Panc1 (cell line): Measurements from ENCODE around the gene FAM217A. TPM values are rescaled to one million over a fixed set of nuclear protein-coding genes. Genes with fewer than 3 reads are reported as not detected.

Experiments
- ATAC-seq: fragments of 200-7000 bp; cut with Tn5 transposase; 2 replicates; pipeline ENCODE4 v1.9.1; 2020; ENCODE audit warnings: mild to moderate bottlenecking, moderate library complexity
- BruUV-seq: library from RNA; stranded (reverse); fragments of 400-500 nt; replicated peaks from 2 replicates; lab custom pipeline; 2021; lab: Mats Ljungman, UMichigan
- CTCF ChIA-PET: fragments of 300-600 bp; sonication (Branson Sonifier 250); formaldehyde crosslinking; loops from one replicate; lab custom pipeline; 2022; ENCODE audit warnings: antibody characterized with exemption; lab: Charles Lee
- POLR2A ChIA-PET: fragments of 300-600 bp; sonication (Branson Sonifier 250); formaldehyde crosslinking; loops from one replicate; lab custom pipeline; 2022; ENCODE audit warnings: antibody characterized with exemption; lab: Charles Lee
- DNase-seq: peaks from one replicate; pipeline ENCODE4 v3.0.0-alpha.2; 2010; ENCODE audit warnings: low read depth, low spot score
- H3K27ac ChIP-seq: 2 replicates; pipeline ENCODE4 v1.5.1; 2011; ENCODE audit warnings: mild to moderate bottlenecking, low read length, inconsistent platforms
- H3K27me3 ChIP-seq: fragments of 200-500 bp; sonication (Bioruptor generic); 2 replicates; pipeline ENCODE4 v1.6.0; 2014; ENCODE audit warnings: low read length, inconsistent platforms; ENCODE audit not compliant: control insufficient read depth, insufficient read depth
- H3K36me3 ChIP-seq: fragments of 200-500 bp; sonication (Bioruptor generic); 2 replicates; pipeline ENCODE4 v1.5.1; 2014; ENCODE audit warnings: inconsistent platforms, mild to moderate bottlenecking, low read length, moderate library complexity; ENCODE audit not compliant: control insufficient read depth, insufficient read depth
- H3K4me1 ChIP-seq: 2 replicates; pipeline ENCODE4 v1.5.1; 2011; ENCODE audit warnings: inconsistent platforms, mild to moderate bottlenecking, low read length, moderate library complexity; ENCODE audit not compliant: control insufficient read depth, insufficient read depth
- H3K4me3 ChIP-seq, 2 experiments: 2 replicates each; pipeline ENCODE4 v1.5.1; 2011 to 2012; ENCODE audit warnings: low read depth in 2 of 2, low read length in 2 of 2, mild to moderate bottlenecking in 2 of 2, inconsistent platforms in 1 of 2, moderate library complexity in 1 of 2
- H3K9me3 ChIP-seq: fragments of 200-500 bp; sonication (Bioruptor generic); 2 replicates; pipeline ENCODE4 v1.5.1; 2014; ENCODE audit warnings: low read depth, mild to moderate bottlenecking, inconsistent platforms, low read length, moderate library complexity; ENCODE audit not compliant: control insufficient read depth, insufficient read depth
- POLR2AphosphoS5 ChIP-seq: IDR thresholded peaks from 2 replicates; pipeline ENCODE4 v1.6.1; 2012; ENCODE audit warnings: mild to moderate bottlenecking, low read depth, low read length, moderate library complexity
- SIN3A ChIP-seq: IDR thresholded peaks from 2 replicates; pipeline ENCODE4 v1.6.1; 2012; ENCODE audit warnings: low read depth, mild to moderate bottlenecking, low read length, moderate library complexity, borderline replicate concordance; ENCODE audit not compliant: insufficient read depth
- TCF7L2 ChIP-seq: IDR thresholded peaks from 2 replicates; pipeline ENCODE4 v1.6.1; 2011; ENCODE audit warnings: mild to moderate bottlenecking, low read depth, low read length, inconsistent platforms
- in situ Hi-C: cut with HindIII; loops from 2 replicates; pipeline ENCODE4 v1.10.0; 2016; ENCODE audit warnings: low sequenced_read_pairs, low pct_unique_long_range_greater_than_20kb
- intact Hi-C: fragments of 100-400 bp; cut with micrococcal nuclease; formaldehyde crosslinking; loops from one replicate; pipeline ENCODE4 v1.10.0; 2022; ENCODE audit not compliant: unreplicated experiment
- total RNA-seq: library from RNA; stranded (reverse); gene quantifications from one replicate; pipeline ENCODE4 v1.2.1, GENCODE V29; 2021; ENCODE audit not compliant: unreplicated experiment
- TF ChIP-seq, protein P1 (sequence below): fragments of 450-650 bp; IDR thresholded peaks from 2 replicates; pipeline ENCODE4 v1.5.1; 2017; ENCODE audit warnings: mild to moderate bottlenecking
- TF ChIP-seq, protein P2 (sequence below), 2 experiments: IDR thresholded peaks; 2 replicates each; pipeline ENCODE4 v1.6.1; 2011 to 2012; ENCODE audit warnings: low read depth in 2 of 2, control low read depth in 1 of 2, low read length in 1 of 2, mild to moderate bottlenecking in 1 of 2, moderate library complexity in 1 of 2; ENCODE audit not compliant: insufficient read depth in 1 of 2

Gene FAM217A
- total RNA-seq, 1 experiment from 2014 or later = not detected

DNA sequence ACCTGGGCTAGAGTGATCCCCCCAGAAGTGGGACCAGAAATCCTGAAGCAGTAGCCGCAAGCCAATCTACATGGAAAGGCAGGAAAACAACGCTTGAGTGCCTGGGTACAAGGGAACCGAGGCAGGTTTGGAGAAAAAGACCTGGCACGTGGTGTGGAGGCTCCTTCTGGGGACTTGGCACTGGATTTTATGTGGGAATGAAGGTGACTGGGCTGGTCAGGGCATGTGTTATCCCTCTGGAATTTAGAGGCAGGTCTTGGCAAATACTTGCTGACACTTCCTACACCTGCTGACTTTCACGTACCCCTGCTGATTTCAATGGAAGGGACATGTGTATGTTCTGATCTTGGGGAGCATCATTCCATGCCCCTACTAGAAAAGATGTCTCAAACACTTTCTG lies 25.0 kb upstream of the FAM217A start:
- H3K4me1 ChIP-seq = no peaks in the 10 kb centered on the region
- H3K36me3 ChIP-seq = no peaks in the 10 kb centered on the region
- in situ Hi-C loops = no loop called here
- no peaks in the 10 kb centered on the region for H3K9me3 ChIP-seq
- no peak overlapping the region for H3K27ac ChIP-seq
- H3K27me3 ChIP-seq = no peaks in the 10 kb centered on the region; the same call in 1 of the 2 replicates
- ATAC-seq (no peak), DNase-seq (no peak)
- intact Hi-C loops = no loop called here
- ChIA-PET POLR2A (no interaction called here), CTCF (no interaction called here)
- no peak overlapping the region for H3K4me3 ChIP-seq
- TF ChIP-seq, protein P1, sequence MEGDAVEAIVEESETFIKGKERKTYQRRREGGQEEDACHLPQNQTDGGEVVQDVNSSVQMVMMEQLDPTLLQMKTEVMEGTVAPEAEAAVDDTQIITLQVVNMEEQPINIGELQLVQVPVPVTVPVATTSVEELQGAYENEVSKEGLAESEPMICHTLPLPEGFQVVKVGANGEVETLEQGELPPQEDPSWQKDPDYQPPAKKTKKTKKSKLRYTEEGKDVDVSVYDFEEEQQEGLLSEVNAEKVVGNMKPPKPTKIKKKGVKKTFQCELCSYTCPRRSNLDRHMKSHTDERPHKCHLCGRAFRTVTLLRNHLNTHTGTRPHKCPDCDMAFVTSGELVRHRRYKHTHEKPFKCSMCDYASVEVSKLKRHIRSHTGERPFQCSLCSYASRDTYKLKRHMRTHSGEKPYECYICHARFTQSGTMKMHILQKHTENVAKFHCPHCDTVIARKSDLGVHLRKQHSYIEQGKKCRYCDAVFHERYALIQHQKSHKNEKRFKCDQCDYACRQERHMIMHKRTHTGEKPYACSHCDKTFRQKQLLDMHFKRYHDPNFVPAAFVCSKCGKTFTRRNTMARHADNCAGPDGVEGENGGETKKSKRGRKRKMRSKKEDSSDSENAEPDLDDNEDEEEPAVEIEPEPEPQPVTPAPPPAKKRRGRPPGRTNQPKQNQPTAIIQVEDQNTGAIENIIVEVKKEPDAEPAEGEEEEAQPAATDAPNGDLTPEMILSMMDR = no peak
- BruUV-seq = no TSS peak

DNA sequence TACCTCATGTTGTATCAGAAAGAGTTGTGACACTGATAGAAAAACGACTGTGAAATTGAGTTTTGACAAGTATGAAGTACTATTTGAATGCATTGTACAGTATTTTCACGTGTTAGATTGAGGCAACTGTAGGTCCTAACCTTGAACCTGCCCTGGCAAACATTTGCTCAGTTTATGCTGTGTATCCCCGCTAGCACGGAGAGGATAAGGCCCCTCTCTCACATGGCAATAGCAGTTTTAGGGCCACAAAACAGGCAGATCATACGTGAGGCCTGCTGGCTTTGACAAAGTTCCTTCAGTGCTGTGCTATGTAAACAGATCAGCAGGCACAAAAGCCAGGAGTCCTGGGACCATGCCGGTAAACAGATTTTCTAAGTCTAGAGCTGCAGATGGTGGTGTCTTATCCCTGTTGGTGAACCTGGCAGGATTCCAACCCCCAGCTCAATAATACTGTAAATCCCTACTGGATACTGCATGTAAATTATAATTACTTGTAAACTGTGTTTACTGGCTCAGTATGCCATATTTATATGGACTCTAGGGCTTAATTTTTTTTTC lies 23.8 kb upstream of the FAM217A start:
- in situ Hi-C loops = no loop called here
- ATAC-seq = no peak
- Histone ChIP-seq H3K27me3 (no peaks in the 10 kb centered on the region; the same call in 1 of the 2 replicates), H3K4me3 (no peak overlapping the region), H3K9me3 (no peaks in the 10 kb centered on the region), H3K36me3 (no peaks in the 10 kb centered on the region), H3K4me1 (no peaks in the 10 kb centered on the region), H3K27ac (no peak overlapping the region)
- intact Hi-C loops = no loop called here
- ChIA-PET POLR2A (no interaction called here), CTCF (no interaction called here)
- DNase-seq = no peak
- TF ChIP-seq, protein P1 = no peak
- TF ChIP-seq, protein P2, sequence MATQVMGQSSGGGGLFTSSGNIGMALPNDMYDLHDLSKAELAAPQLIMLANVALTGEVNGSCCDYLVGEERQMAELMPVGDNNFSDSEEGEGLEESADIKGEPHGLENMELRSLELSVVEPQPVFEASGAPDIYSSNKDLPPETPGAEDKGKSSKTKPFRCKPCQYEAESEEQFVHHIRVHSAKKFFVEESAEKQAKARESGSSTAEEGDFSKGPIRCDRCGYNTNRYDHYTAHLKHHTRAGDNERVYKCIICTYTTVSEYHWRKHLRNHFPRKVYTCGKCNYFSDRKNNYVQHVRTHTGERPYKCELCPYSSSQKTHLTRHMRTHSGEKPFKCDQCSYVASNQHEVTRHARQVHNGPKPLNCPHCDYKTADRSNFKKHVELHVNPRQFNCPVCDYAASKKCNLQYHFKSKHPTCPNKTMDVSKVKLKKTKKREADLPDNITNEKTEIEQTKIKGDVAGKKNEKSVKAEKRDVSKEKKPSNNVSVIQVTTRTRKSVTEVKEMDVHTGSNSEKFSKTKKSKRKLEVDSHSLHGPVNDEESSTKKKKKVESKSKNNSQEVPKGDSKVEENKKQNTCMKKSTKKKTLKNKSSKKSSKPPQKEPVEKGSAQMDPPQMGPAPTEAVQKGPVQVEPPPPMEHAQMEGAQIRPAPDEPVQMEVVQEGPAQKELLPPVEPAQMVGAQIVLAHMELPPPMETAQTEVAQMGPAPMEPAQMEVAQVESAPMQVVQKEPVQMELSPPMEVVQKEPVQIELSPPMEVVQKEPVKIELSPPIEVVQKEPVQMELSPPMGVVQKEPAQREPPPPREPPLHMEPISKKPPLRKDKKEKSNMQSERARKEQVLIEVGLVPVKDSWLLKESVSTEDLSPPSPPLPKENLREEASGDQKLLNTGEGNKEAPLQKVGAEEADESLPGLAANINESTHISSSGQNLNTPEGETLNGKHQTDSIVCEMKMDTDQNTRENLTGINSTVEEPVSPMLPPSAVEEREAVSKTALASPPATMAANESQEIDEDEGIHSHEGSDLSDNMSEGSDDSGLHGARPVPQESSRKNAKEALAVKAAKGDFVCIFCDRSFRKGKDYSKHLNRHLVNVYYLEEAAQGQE (IDR thresholded peaks at IDR 0.05; ENCODE audit: insufficient read depth in 1 of 2, low read depth in 2 of 2, low read length in 1 of 2) = no peak
- TF ChIP-seq SIN3A (no peak), TCF7L2 (no peak), POLR2AphosphoS5 (no peak)
- no TSS peak for BruUV-seq
